Suppressor macrophage (primary cell): Measurements from ENCODE around the gene C1orf167.

Experiments
- DNase-seq, 4 experiments: peaks; one replicate each; pipeline ENCODE4 v3.0.0-alpha.2; 2020 to 2022
- total RNA-seq, 17 experiments: gene quantifications; one replicate each; lab custom pipeline; 2026; ENCODE audit warnings: mixed read lengths in 6 of 17, inconsistent platforms in 3 of 17; lab: John Stamatoyannopoulos, UW

C1orf167 gene, protein sequence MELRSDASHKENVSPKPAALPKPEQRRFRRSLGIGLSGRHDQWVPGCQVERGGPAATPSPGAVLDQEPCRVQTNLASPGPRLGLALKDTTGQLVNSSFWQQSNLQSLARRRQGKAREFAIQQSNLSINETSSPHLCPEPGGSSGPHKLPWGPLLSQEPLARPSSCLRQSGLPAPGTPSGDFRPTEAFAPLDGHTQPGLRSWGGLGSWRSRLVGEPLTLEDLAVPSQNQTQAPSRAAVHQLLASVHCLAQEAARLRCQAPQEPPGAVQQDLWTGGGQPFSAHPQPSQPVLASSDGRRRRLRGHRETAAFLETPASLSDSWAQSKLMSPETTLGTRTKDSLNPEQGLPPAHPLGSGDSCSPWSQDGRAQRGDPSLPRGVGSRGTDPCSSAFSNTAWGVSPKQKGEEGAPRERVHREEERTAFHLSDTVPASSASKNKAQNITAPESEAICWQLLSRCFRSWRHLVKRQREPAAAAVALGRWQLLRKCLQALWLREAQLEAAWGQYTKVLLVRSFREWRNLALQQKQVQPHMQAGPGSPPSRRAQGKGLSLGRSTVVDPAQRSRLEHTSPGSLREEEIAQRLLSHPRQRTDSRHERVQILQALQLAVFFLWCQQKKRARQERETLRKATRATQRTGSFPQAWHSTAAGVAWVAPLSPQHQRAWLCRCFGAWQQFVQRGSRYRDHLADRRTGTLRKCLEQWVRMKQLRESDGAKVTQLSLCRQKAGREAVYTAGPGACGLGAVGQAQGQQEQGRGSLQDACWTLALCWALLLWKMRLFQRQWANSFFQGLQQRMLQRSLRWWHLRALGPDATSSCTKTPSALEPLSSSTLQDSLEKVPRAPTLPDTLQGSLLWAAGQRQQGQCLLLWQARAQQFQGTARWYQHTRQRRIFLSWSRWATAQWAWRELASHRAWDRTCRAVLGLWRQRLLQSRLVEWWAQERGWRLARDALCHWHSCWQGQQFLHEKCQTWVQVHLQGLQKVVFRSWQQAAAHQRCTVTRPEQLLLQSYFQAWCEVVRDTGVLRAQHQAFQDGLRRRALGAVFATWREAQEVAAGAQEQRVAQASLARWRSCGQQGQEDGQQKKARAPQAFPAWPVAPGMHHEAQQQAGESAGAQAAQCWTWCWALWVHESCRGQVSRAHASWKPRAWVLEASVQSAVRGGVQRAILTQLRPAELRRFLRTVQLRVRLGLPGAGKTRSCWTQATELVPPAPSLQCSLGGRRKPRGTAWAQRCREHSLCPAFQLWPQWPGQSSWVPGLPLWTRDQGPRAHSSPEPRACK (N-terminal part only)
- total RNA-seq: 0 to 3.3 (median 0.04) reads per million in 17 experiments

DNA sequence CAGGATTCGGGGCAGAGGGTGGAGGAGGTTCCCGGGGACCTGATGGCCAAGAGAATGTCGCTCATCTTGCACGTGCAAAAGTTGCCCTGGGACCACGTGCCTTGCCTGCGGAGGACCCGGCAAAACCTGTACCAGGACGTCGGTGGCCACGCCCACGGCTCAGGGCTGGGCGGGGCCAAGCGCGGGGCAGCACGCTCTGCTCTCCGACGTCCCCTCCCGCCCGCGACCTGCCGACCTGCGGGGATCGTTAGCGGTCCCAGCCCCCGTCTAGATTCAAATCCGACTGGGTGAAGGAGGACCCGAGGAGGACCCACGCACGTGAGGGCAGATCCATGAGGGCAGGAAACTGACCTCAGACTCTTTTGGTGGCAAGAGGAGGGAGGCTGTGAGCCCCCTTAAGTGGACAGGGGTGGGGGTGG, at the start of gene C1orf167:
Gene C1orf167, plus strand, starts transcription at position 206 of the 419 bp plus-strand sequence. CDS start 2,208 bp downstream, outside the sequence.
- DNase-seq: peak in 2 of 4 experiments; percentile 22 to 37

DNA sequence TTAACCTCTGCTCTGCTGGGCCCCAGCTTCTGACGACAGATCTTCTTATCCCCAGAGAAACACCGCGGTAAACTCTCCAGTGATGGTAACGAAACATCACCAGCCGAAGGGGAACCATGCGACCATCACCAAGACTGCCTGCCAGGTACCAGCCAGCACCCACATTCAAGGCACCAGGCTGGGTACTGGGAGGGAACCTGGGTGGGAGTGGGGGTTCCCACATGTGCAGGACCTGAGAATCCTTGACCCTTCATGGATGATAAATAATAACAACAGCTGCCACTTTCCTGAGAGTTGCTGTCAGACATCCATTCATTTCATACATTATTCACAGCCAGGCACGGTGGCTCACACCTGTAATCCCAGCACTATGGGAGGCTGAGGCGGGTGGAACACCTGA, 49.7 kb upstream of the C1orf167 start:
- DNase-seq: no peak

DNA sequence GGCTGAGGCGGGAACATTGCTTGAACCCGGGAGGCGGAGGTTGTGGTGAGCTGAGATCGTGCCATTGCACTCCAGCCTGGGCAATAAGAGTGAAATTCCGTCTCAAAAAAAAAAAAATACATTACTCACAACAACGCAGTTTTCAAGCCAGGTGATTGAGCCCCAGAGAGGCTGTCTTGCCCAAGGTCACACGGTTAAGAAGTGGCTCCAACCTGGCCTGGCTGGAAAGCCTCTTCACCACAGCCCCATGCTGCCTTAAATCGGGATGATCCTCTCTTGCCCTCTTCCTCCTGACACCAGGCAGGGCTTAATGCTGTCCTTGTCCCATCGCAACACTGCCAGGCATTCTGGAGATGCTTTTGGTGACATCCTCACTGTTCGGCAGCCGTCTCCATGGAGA, 48.9 kb upstream of the C1orf167 start:
- no peak for DNase-seq

DNA sequence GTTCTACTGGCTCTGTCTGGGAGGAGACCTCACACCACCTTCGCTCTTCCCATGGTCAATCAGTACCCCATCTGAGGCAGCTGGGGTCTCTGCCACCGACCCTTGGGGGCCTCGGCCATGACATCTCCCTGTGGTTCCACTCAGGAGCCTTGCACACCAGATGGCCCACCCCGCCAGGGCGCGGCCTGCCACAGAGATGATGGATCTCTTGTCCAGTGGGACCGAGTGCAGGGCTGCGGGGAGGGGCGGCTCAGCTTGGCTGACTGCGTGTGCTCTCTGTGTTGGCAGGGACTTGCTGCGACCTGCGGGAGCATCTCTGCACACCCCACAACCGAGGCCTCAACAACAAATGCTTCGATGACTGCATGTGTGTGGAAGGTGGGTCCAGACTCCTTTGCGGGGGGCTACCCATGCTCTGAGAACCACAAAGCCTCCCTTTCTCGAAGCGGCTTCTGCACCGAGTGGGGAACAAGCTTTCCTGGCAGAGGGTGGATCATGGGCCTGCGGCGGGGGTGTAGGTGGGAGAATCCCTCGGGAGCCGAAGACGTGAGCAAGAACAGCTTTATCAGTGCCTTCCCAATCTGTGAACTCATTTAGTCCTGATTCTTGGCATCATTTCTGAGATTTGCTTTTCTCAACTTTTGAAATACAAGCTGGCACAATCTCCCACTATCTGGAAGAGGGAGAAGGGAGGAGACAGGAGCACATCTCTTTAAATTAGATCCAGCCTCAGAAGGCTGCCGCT, 47.0 kb upstream of the C1orf167 start:
- DNase-seq: no peak

DNA sequence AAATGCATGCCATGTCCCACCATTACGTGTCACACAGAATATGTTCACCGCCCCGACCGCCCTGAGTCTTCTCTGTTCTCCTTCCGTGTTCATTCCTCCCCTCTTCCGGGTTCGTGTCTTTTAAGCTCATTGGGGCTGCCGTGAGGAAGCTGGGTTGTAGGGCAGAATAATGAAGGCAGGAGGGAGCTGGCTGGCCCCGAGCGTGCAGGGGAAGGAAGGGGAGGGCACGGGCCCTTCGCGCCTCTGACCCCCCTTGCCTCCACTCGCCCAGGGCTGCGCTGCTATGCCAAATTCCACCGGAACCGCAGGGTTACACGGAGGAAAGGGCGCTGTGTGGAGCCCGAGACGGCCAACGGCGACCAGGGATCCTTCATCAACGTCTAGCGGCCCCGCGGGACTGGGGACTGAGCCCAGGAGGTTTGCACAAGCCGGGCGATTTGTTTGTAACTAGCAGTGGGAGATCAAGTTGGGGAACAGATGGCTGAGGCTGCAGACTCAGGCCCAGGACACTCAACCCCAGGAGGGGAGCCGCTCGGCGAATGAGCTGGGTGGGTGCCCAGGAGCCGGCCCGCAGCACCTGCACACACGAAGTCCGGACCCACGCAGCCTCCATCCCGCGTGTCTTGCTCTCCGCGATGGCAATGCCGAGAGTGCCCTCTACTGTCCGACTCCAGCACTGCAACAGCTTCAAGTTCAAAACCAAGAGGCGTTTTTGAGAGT, 42.5 kb upstream of the C1orf167 start:
- peak; percentile 86 to 93 (median 90) for DNase-seq

DNA sequence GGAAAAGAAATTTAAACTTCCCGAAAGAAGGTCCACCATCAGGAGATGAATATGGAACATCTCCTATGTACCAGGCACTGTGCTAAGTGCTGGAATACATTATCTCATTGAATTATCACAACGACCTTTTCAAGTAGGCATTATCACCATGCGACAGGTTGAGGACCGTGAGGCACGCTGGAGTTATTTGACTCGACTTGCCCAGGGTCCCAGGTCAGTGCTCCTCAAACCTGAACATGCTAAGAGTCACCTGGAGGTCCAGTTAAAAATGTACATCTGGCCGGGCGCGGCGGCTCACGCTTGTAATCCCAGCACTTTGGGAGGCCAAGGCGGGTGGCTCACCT, 42.0 kb upstream of the C1orf167 start:
- DNase-seq: no peak

DNA sequence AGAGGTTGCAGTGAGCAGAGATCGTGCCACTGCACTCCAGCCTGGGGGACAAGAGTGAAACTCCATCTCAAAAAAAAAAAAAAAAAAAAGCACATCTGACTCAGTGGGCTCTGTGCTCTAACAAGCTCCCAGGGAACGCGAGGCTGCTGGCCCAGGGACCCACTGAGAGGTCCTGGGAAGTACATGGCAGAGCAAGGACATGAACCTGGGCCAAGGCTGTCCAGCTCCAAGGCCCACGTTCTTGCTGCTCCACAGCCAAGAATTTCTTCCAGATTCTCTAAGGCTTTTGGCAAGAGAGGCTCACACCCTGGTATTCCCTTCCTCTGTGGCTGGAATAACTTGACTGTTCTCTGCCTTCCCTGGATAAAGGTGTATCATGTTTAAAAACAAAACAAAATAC, 41.5 kb upstream of the C1orf167 start:
- no peak for DNase-seq

DNA sequence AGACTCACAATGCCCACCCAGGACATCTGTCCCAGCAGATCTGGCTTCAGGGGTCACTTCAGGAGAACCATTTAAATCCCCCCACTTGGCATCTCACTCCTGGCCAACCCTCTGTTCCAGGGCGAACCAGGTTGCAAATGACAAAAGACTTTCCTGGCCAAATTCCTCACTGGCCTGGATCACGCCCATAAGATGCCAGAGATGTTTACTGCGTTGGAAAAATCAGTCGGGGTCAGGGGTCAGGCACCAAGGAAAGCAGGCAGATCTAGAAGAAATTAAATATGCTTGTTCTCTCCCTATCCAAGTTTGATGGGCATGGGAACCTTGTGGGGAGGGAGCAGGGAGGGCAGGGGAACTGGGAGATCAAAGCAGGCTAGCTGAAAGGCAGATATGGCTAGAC, 40.7 kb upstream of the C1orf167 start:
- DNase-seq: no peak

DNA sequence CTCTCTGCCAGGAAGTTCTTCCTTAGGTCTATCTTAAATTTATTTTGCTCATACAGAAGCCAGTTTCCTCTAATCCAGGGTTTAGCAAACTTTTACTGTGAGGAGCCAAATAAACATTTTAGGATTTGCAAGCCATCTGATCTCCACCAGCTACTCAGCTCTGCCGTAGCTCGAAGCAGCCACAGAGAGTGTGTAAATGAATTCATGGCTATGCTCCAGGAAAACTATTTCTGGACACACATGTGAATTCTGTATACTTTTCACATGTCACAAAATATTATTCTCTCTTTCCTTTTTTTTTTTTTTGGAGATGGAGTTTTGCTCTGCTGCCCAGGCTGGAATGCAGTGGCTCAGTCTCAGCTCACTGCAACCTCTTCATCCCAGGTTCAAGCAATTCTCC, 39.5 kb upstream of the C1orf167 start:
- DNase-seq: no peak

DNA sequence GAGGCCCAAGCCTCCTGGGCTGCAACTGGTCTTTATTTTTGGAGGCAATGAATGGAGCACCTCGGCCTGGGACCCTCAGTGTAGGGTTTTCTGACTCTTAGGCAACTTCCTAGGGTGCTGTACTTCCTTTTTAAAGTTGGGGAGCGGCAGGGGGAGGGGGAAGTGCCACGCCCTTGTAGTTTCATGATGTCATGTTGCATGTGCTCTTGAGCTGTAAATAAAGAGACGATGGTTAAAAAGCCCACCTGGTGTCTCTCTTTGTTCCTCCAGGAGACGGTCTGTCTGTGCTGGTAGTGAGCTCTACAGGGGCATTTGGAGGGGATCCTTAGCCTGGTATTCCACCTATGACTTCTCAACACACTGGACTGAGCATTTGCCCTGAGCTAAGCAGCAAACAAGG, 36.4 kb upstream of the C1orf167 start:
- peak in 3 of 4 experiments; percentile 47 to 58 (median 52) for DNase-seq

DNA sequence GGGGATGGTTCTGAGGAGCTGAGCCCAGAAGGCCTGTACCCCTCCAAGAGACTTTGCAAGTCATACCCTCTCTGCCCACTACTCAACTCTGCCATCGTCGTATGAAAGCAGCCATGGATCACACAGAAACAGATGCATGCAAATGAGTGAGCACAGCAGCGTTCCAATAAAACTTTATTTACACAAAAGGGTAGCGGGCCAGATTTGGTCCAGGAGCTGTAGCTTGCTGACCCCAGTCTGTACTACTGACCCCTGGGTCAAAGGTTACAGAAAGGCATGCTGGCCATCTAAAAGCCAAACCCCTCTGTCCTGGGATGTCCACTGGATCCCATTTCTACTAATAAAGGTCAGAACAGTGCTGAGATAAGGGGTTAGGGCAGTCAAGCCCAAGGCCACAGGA, 34.9 kb upstream of the C1orf167 start:
- no peak for DNase-seq

DNA sequence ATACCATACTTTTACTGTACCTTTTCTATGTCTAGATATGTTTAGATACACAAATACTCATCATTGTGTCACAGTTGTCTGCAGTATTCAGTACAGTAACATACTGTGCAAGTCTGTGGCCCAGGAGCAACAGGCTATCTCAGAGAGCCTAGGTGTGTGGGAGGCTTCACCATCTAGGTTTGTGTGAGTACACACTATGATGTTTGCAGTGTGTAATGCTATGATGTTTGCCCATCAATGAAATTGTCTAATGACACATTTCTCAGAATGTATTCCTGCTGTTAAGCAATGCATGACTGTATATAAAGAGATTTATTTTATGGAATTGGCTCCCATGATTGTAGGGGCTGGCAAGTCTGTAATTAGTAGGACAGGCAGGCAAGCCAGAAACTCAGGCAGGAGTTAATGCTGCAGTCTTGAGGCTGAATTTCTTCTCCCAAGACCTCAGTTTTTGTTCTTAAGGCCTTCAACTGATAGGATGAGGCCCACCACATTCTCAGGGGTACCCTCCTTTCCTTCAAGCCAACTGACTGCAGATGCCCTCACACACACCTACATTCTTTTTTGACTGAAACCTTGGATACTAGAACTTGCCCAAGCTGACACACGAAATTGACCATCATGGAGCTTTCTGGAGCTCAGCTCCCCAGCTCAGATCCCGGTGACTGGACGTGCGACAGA, 33.7 kb upstream of the C1orf167 start:
- peak in 1 of 4 experiments; percentile 14 for DNase-seq

DNA sequence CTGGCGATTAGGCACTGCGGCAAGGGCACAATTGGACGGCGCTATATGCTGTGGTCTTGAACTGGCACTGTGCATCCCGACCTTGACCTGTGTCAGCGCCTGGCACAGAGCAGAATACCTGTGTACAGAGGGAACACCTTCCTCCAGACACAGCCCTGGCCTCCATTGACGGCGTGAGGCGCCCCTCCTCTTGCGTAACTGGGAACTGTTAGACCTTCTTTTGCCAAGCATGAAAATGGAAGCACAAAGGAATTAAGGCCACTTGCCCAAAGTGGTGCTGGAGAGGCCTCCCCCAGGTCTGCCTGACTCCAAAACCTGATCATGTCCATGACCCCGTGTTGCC, 32.9 kb upstream of the C1orf167 start:
- no peak for DNase-seq

DNA sequence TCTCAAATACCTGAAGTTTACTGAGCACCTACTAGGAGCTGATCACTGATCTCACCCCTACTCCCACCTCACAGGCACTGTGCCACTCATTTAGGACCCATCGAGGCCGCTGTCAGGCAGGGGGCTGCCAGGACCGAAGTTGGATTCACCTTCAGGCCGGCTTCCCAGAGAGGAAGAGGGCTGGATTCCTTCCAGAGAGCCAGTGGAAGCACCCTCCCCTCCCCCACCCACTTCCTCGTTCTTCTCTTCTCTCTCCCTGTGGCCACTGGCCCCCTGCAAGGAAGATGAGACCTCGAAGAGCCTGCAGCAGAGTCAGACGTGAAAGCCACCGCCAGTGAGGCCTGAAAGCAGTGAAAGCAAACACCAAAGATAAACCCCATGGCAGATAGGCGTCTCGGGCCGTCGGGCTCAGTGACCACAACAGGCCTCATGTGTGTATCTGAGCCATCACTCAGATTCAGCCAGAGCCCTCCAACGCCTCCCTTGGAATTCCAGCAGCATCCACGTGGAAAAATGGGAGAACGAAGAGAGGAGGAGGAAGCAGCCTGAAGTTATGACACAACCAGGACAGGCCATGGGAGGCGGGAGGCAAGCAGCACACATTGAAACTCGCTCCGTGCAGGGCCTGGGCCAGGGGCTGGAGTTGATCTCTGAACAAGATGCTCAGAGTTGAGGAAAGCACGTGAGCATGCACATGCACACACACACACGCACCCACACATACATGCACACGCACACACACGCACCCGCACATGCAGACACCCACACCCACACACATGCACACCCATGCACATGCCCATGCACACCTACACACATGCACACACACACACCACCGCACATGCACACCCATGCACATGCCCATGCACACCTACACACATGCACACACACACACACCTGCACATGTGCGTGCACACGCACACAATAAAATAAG, 32.2 kb upstream of the C1orf167 start:
- peak; percentile 24 to 52 (median 38) for DNase-seq

DNA sequence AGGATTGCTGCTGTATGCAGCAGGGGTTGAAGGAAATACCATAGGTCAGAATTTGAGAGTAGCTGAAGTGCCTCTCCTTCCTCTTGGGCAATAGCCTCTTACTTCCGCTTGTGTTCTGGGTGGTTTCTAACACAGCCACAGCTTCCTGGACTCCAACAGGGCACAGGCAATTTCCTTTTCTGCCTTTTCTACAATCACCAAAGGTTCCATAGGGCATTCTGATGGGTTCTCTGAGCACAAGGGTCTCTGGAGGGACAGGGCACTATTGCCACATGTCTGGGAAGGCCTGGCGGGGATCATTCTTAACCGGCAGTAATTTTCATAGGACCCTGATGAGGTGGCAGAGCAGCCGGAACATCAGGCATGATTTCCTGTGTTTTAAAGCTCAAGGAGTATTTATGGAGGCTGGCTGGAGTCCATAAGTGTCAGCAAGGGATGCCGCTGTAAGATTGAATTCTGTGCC, 31.5 kb upstream of the C1orf167 start:
- peak; percentile 76 to 92 (median 86) for DNase-seq

DNA sequence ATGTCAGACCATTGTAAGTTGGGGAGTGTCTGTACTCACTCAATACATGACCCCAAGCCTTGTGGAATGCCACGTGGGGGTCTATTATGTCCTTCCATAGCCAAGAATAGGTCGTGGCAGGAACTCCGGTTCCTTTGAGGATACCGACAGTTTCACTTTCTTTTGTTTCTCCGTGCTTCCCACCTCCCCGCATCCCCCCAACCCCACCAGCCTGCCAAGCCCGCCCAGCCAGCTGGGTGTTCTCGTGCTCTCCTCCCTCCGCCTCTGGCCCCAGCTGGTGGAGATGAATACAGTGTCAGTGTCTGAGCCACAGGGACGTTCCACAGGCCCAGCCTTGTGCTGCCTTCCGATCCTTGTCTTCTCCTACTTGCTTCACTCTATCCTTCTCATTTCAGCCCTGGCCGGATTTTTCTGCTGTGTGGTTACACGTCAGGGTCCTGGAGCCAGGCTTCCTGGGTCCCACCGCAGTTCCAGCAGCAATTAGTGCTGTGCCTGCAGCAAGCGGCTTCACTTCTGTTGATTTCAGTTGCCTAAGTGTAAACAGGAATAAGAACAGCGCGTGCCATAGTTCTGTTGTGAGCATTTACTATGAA, 30.2 kb upstream of the C1orf167 start:
- peak; percentile 42 to 73 (median 64) for DNase-seq

DNA sequence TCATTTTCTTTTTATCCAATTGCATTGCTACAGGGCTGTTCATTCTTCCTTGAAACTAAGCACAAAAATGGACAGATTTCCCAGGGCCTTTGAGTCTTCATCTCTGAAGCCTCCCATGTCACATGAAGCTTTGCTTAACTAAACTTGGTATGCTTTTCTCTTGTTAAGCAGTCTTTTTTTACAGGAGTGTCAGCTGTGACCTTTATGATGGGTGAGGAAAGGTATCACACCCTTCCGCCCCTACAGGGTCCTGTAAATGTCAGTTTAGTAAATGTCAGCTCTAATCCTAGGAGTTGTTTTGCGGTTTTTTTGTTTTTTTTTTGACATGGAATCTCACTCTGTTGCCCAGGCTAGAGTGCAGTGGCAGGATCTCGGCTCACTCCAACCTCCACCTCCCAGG, 28.7 kb upstream of the C1orf167 start:
- no peak for DNase-seq

DNA sequence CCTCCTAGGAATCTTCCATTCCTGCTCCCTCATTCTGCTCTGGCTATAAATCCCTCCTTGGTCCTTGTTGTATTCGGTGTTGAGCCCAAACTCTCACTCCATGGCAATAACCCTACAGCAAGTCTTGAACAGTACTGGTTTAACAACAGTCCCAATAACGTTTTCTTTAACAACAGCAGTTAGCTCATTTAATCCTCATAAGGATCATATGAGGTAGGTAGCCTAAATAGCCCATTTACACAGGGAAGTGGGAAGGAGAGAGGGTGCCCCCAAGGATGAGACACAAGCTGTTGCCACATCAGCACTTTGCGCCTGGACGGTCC, 26.5 kb upstream of the C1orf167 start:
- no peak for DNase-seq
